ENCODE results near the gene CD82. TPM values are rescaled to one million over a fixed set of nuclear protein-coding genes. Genes with fewer than 3 reads are reported as not detected.
A peak's percentile ranks its signal among the peaks of the same experiment; 100 is the strongest.

The CD82 gene
- total and polyA plus RNA-seq, 2 of the 13 experiments (the other 11 are each of a cell fraction or from before 2014, with no cell fraction given): 0.05 TPM; not detected in 1

GRCh38 chr11:44621140-44621681 is 55.7 kb downstream of the CD82 start:
- ATAC-seq (peak; percentile 86), DNase-seq (ENCODE audit: low spot score) (peak; percentile 55), FAIRE-seq (no peak)
- intact Hi-C loops (cut with micrococcal nuclease; ENCODE audit: unreplicated experiment): loop anchor here (1.0 to 5.0 kb wide), 3 partner anchors 156 to 290 kb away; no protein-coding TSS in a partner anchor
- 0% methylated on average over 5 of the region's 24 CpGs for WGBS (ENCODE audit: low lambda C conversion rate)
- BruUV-seq (replicated peaks): no TSS peak
- no peaks in the 10 kb centered on the region; a peak in 1 of 5 replicates for H3K27me3 ChIP-seq (ENCODE audit: control insufficient read depth in 1 of 2, insufficient read depth in 2 of 2, low read length in 2 of 2)
- H3K9me3 ChIP-seq (ENCODE audit: low read length): no peaks in the 10 kb centered on the region
- H3K9ac ChIP-seq (ENCODE audit: insufficient read depth, low read depth, low read length): no peak overlapping the region
- H2AFZ ChIP-seq (ENCODE audit: low read length): no peak overlapping the region
- no peak overlapping the region for H3K27ac ChIP-seq (ENCODE audit: extremely low read length, insufficient read depth, low read length)
- H3K79me2 ChIP-seq (ENCODE audit: insufficient read depth, low read length): no peaks in the 10 kb centered on the region
- ChIA-PET CTCF (ENCODE audit: low intra/inter-chr PET ratio, low total read pairs) (interaction anchor here (1.2 to 2.3 kb wide), 6 partner anchors 12 to 290 kb away, joined by 4 to 23 read pairs (median 4); no protein-coding TSS in a partner anchor), POLR2A (no interaction called here)
- in situ Hi-C loops (cut with HindIII; ENCODE audit: extremely low pct_ligation_motif_present, low pct_unique_long_range_greater_than_20kb): loop anchor here (5.0 to 10.0 kb wide), 2 partner anchors 144 to 291 kb away; no protein-coding TSS in a partner anchor
- no peaks in the 10 kb centered on the region for H4K20me1 ChIP-seq (ENCODE audit: insufficient read depth, low read length)
- 0 out of 6 replicates have a peak overlapping the region, but pooled peaks of 1 of the 3 experiments have one; percentile 24 for H3K4me3 ChIP-seq (replicated peaks in 1 of 3; ENCODE audit: insufficient read depth in 1 of 3, low read depth in 2 of 3, low read length in 3 of 3)
- no peaks in the 10 kb centered on the region for H3K36me3 ChIP-seq (replicated peaks in 1 of 2; ENCODE audit: control insufficient read depth in 1 of 2, insufficient read depth in 2 of 2, low read length in 2 of 2)
- no peaks in the 10 kb centered on the region for H3K4me1 ChIP-seq (ENCODE audit: insufficient read depth, low read length)
- peak overlapping the region; percentile 44 for H3K4me2 ChIP-seq (ENCODE audit: low read depth, low read length)
- TF ChIP-seq NFIC (IDR thresholded peaks at IDR 0.05; ENCODE audit: low read length): no peak
- no peak for TF ChIP-seq ELF1 (CRISPR knock-in tag; IDR thresholded peaks at IDR 0.05)
- TF ChIP-seq SNAPC2 (CRISPR knock-in tag; IDR thresholded peaks at IDR 0.05): 0 out of 2 replicates have a peak, but pooled peaks have one; percentile 52
- TF ChIP-seq CTCF (CRISPR knock-in tag; IDR thresholded peaks at IDR 0.05): peak; percentile 95
- TF ChIP-seq BRF2 (CRISPR knock-in tag; IDR thresholded peaks at IDR 0.05): 0 out of 2 replicates have a peak, but pooled peaks have one; percentile 32
- TF ChIP-seq ZFP91 (CRISPR knock-in tag; IDR thresholded peaks at IDR 0.05; ENCODE audit: borderline replicate concordance): peak; percentile 30; the same call in 1 of the 2 replicates
- TF ChIP-seq UBTF (CRISPR knock-in tag; IDR thresholded peaks at IDR 0.05): 0 out of 2 replicates have a peak, but pooled peaks have one; percentile 22
- peak; percentile 46; the same call in 1 of the 2 replicates for TF ChIP-seq HNF4A (CRISPR knock-in tag; IDR thresholded peaks at IDR 0.05)
- TF ChIP-seq CBX5 (CRISPR knock-in tag; IDR thresholded peaks at IDR 0.05; ENCODE audit: borderline replicate concordance): 0 out of 2 replicates have a peak, but pooled peaks have one; percentile 46
- peak; percentile 19 for TF ChIP-seq HNRNPLL (IDR thresholded peaks at IDR 0.05; ENCODE audit: low read depth, low read length, poor library complexity, severe bottlenecking)
- peak; percentile 31; the same call in 1 of the 2 replicates for TF ChIP-seq ZNF574 (CRISPR knock-in tag; IDR thresholded peaks at IDR 0.05)
